Neural progenitor cell (in vitro differentiated cells): ENCODE data around the gene PSMD5. TPM values are rescaled to one million over a fixed set of nuclear protein-coding genes. Genes with fewer than 3 reads are reported as not detected.
A peak's percentile ranks its signal among the peaks of the same experiment; 100 is the strongest.

ENCODE experiments used
- DNase-seq: peaks from one replicate; pipeline ENCODE4 v3.0.0-alpha.2; 2016; ENCODE audit warnings: low spot score
- H2AFZ ChIP-seq: fragments of 200-600 bp; sonication (generic); replicated peaks from 2 replicates; pipeline ENCODE4 v1.6.1; 2016; ENCODE audit warnings: antibody characterized with exemption
- H3F3A ChIP-seq: fragments of 200-600 bp; sonication (generic); 2 replicates; pipeline ENCODE4 v1.6.1; 2016; ENCODE audit warnings: antibody characterized with exemption, low read depth
- H3K27ac ChIP-seq: fragments of 200-600 bp; sonication (generic); 2 replicates; pipeline ENCODE4 v1.5.1; 2016; ENCODE audit warnings: mild to moderate bottlenecking
- H3K27me3 ChIP-seq: fragments of 200-600 bp; sonication (generic); 2 replicates; pipeline ENCODE4 v1.6.1; 2016; ENCODE audit warnings: mild to moderate bottlenecking, moderate library complexity
- H3K36me3 ChIP-seq: fragments of 200-600 bp; sonication (generic); 2 replicates; pipeline ENCODE4 v1.5.1; 2016
- H3K4me1 ChIP-seq: fragments of 200-600 bp; sonication (generic); 2 replicates; pipeline ENCODE4 v1.6.1; 2016; ENCODE audit warnings: mixed run types
- H3K4me2 ChIP-seq: fragments of 200-600 bp; sonication (generic); 2 replicates; pipeline ENCODE4 v1.6.1; 2016
- H3K4me3 ChIP-seq: fragments of 200-600 bp; sonication (generic); 2 replicates; pipeline ENCODE4 v1.5.1; 2016
- H3K79me2 ChIP-seq: fragments of 200-600 bp; sonication (generic); 2 replicates; pipeline ENCODE4 v1.6.1; 2016; ENCODE audit warnings: low read depth
- H3K9ac ChIP-seq: fragments of 200-600 bp; sonication (generic); 2 replicates; pipeline ENCODE4 v1.6.1; 2016
- H3K9me3 ChIP-seq: fragments of 200-600 bp; sonication (generic); 2 replicates; pipeline ENCODE4 v1.5.1; 2016; ENCODE audit warnings: low read depth
- H4K20me1 ChIP-seq: fragments of 200-600 bp; sonication (generic); 2 replicates; pipeline ENCODE4 v1.6.1; 2016; ENCODE audit warnings: low read depth
- H3K27ac Mint-ChIP-seq: 3 replicates; pipeline ENCODE4 v1.8.0; 2021; ENCODE audit warnings: mixed read lengths
- H3K27me3 Mint-ChIP-seq: 2 replicates; pipeline ENCODE4 v1.8.0; 2022; ENCODE audit warnings: low read depth, mild to moderate bottlenecking, inconsistent platforms, moderate library complexity, mixed read lengths; ENCODE audit not compliant: insufficient read depth
- H3K36me3 Mint-ChIP-seq: 3 replicates; pipeline ENCODE4 v1.8.0; 2021; ENCODE audit warnings: mixed read lengths
- H3K4me1 Mint-ChIP-seq: 3 replicates; pipeline ENCODE4 v1.8.0; 2021; ENCODE audit warnings: mixed read lengths
- H3K4me3 Mint-ChIP-seq: 3 replicates; pipeline ENCODE4 v1.8.0; 2021; ENCODE audit warnings: mild to moderate bottlenecking, moderate library complexity, mixed read lengths
- H3K9me3 Mint-ChIP-seq: 3 replicates; pipeline ENCODE4 v1.8.0; 2020; ENCODE audit warnings: mixed read lengths
- CTCF ChIP-seq: fragments of 200-600 bp; sonication (generic); IDR thresholded peaks from 2 replicates; pipeline ENCODE4 v1.5.1; 2017; ENCODE audit warnings: antibody characterized with exemption, mild to moderate bottlenecking
- EZH2 ChIP-seq: fragments of 200-600 bp; sonication (generic); IDR thresholded peaks from 2 replicates; pipeline ENCODE4 v1.6.1; 2017; ENCODE audit warnings: antibody characterized with exemption, mild to moderate bottlenecking, moderate library complexity
- EZH2phosphoT487 ChIP-seq: fragments of 200-600 bp; sonication (generic); IDR thresholded peaks from 2 replicates; pipeline ENCODE4 v1.6.1; 2017; ENCODE audit warnings: antibody characterized with exemption
- total RNA-seq: library from RNA; depleted of rRNA; stranded (reverse); fragments of >200 nt; gene quantifications from 2 replicates; pipeline ENCODE4 v1.2.3, GENCODE V29; 2015; ENCODE audit warnings: low replicate concordance

The PSMD5 gene
- total RNA-seq, 1 donor from 2014 or later, result 8.7 TPM

GRCh38 chr9:120890320-120891244, 47.9 kb upstream of the PSMD5 start:
- Mint-ChIP-seq H3K4me3 (no peak overlapping the region), H3K36me3 (no peaks in the 10 kb centered on the region), H3K27ac (no peak overlapping the region), H3K4me1 (peaks cover 19% of the 10 kb centered on the region), H3K9me3 (no peaks in the 10 kb centered on the region), H3K27me3 (peaks cover 5% of the 10 kb centered on the region)
- no peak overlapping the region for H3K4me2 ChIP-seq
- H4K20me1 ChIP-seq, result no peaks in the 10 kb centered on the region
- peak overlapping the region; percentile 45 for H2AFZ ChIP-seq
- H3K4me1 ChIP-seq, result peaks cover 5% of the 10 kb centered on the region
- H3K4me3 ChIP-seq, result no peak overlapping the region
- H3K27ac ChIP-seq, result no peak overlapping the region
- TF ChIP-seq EZH2phosphoT487 (no peak), CTCF (no peak), EZH2 (no peak)
- no peaks in the 10 kb centered on the region for H3K36me3 ChIP-seq
- H3K9me3 ChIP-seq, result no peaks in the 10 kb centered on the region
- H3F3A ChIP-seq, result peaks cover 6% of the 10 kb centered on the region
- no peak for DNase-seq
- H3K79me2 ChIP-seq, result no peaks in the 10 kb centered on the region
- H3K9ac ChIP-seq, result no peak overlapping the region
- H3K27me3 ChIP-seq, result peaks cover 19% of the 10 kb centered on the region

DNA sequence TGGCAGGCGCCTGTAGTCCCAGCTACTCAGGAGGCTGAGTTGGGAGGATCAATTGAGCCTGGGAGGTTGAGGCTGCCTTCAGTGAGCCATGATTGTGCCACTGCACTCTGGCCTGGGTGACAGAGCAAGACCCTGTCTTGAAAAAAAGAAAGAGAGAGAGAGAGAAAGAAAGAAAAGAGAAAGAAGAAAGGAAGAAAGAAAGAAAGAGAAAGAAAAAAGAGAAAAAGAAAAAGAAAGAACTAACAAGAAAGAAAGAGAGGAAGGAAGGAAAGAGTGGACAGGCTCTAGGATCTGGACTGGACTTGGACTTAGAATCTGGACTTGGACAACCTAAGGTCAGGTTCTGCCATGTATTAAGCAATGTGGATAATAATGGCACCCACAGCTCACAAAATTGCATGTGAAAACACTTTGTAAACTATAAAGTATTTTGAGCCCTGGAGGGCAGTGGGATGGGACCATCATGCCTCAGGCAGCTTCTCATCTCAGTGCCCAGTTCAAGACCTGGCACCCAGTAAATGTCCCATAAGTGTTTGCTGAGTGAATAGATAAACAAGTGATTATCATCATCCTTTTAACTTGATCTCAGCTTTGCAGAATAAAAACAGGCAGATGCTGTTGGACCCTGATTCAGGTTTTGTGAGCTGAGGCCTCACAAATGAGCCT, 47.0 kb upstream of the PSMD5 start:
- no peaks in the 10 kb centered on the region for H3K9me3 ChIP-seq
- H3K36me3 ChIP-seq, result no peaks in the 10 kb centered on the region
- no peak overlapping the region for H3K4me3 Mint-ChIP-seq
- no peaks in the 10 kb centered on the region for H4K20me1 ChIP-seq
- H3F3A ChIP-seq, result peaks cover 7% of the 10 kb centered on the region
- H3K4me3 ChIP-seq, result no peak overlapping the region
- peaks cover 2% of the 10 kb centered on the region for H3K27me3 Mint-ChIP-seq
- TF ChIP-seq EZH2phosphoT487, result no peak
- no peak for TF ChIP-seq EZH2
- no peak for TF ChIP-seq CTCF
- no peaks in the 10 kb centered on the region for H3K79me2 ChIP-seq
- H3K4me1 ChIP-seq, result peaks cover 5% of the 10 kb centered on the region
- peaks cover 21% of the 10 kb centered on the region for H3K4me1 Mint-ChIP-seq
- H3K27me3 ChIP-seq, result peaks cover 10% of the 10 kb centered on the region
- H3K9ac ChIP-seq, result no peak overlapping the region
- no peak overlapping the region for H3K27ac Mint-ChIP-seq
- no peak overlapping the region for H3K27ac ChIP-seq
- no peak overlapping the region for H3K4me2 ChIP-seq
- H3K36me3 Mint-ChIP-seq, result no peaks in the 10 kb centered on the region
- no peak overlapping the region for H2AFZ ChIP-seq
- DNase-seq, result no peak
- no peaks in the 10 kb centered on the region for H3K9me3 Mint-ChIP-seq

DNA sequence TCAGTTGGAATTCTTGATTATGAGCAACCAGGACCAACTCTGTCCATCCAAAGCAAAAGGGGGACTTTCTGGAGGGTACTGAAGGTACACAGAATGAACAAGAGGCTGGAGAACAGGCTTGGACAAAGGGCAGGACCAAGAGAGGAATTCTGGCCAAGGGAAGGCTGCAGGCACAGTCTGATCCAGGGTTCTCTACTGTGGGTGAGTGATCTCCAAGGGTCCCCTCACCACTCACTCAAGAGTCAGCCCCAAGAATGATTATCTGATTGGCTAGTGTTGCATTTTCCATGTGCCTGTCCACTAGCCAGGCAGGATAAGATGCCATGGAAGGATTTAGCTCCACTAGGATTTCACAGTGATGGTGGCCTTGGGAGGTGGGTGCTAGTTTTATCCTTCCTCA, 45.9 kb upstream of the PSMD5 start:
- Histone ChIP-seq H3K27ac (no peak overlapping the region), H3F3A (peaks cover 7% of the 10 kb centered on the region), H3K9ac (no peak overlapping the region), H4K20me1 (no peaks in the 10 kb centered on the region), H3K79me2 (no peaks in the 10 kb centered on the region), H2AFZ (no peak overlapping the region), H3K36me3 (no peaks in the 10 kb centered on the region), H3K4me3 (no peak overlapping the region), H3K9me3 (no peaks in the 10 kb centered on the region), H3K27me3 (no peaks in the 10 kb centered on the region), H3K4me1 (peaks cover 5% of the 10 kb centered on the region), H3K4me2 (no peak overlapping the region)
- no peaks in the 10 kb centered on the region for H3K36me3 Mint-ChIP-seq
- no peaks in the 10 kb centered on the region for H3K9me3 Mint-ChIP-seq
- no peak overlapping the region for H3K27ac Mint-ChIP-seq
- no peak overlapping the region for H3K4me3 Mint-ChIP-seq
- TF ChIP-seq EZH2 (no peak), CTCF (no peak), EZH2phosphoT487 (no peak)
- DNase-seq, result no peak
- peaks cover 25% of the 10 kb centered on the region for H3K4me1 Mint-ChIP-seq
- peaks cover 5% of the 10 kb centered on the region for H3K27me3 Mint-ChIP-seq
